WTC11 (cell line): ENCODE data around the gene TPBGL. TPM values are rescaled to one million over a fixed set of nuclear protein-coding genes. Genes with fewer than 3 reads are reported as not detected.

Source experiments
- ATAC-seq: fragments of 200-7000 bp; cut with Tn5 transposase; 2 replicates; pipeline ENCODE4 v1.10.0; 2021; ENCODE audit warnings: mild to moderate bottlenecking, moderate library complexity
- CTCF ChIA-PET: fragments of 300-600 bp; sonication (Branson Sonifier 250); formaldehyde crosslinking; loops from one replicate; lab custom pipeline; 2021; ENCODE audit warnings: antibody characterized with exemption; lab: Charles Lee
- POLR2A ChIA-PET: fragments of 350-600 bp; sonication (Branson Sonifier 250); formaldehyde crosslinking; loops from one replicate; lab custom pipeline; 2021; ENCODE audit warnings: antibody characterized with exemption; lab: Charles Lee
- DNase-seq: peaks from one replicate; pipeline ENCODE4 v3.0.0; 2021; ENCODE audit warnings: low spot score
- H3K27ac Mint-ChIP-seq: 2 replicates; pipeline ENCODE4 v1.8.0; 2021; ENCODE audit warnings: mixed read lengths
- H3K27me3 Mint-ChIP-seq: 2 replicates; pipeline ENCODE4 v1.8.0; 2021; ENCODE audit warnings: low read depth, mild to moderate bottlenecking, moderate library complexity, mixed read lengths
- H3K36me3 Mint-ChIP-seq: 2 replicates; pipeline ENCODE4 v1.8.0; 2021; ENCODE audit warnings: mixed read lengths
- H3K4me1 Mint-ChIP-seq: 2 replicates; pipeline ENCODE4 v1.8.0; 2022; ENCODE audit warnings: mixed read lengths
- H3K4me3 Mint-ChIP-seq: 2 replicates; pipeline ENCODE4 v1.8.0; 2021; ENCODE audit warnings: mild to moderate bottlenecking, moderate library complexity, mixed read lengths
- H3K9me3 Mint-ChIP-seq: 2 replicates; pipeline ENCODE4 v1.8.0; 2021; ENCODE audit warnings: mixed read lengths
- ATF3 ChIP-seq: sonication (generic); formaldehyde crosslinking; conservative IDR thresholded peaks from 2 replicates; pipeline ENCODE4 v1.8.1; 2022; ENCODE audit warnings: mild to moderate bottlenecking, missing genetic modification reagents
- CBFB ChIP-seq: sonication (generic); formaldehyde crosslinking; IDR thresholded peaks from 2 replicates; pipeline ENCODE4 v1.8.1; 2022; ENCODE audit warnings: mild to moderate bottlenecking, low read depth, missing genetic modification reagents
- CREB1 ChIP-seq: sonication (generic); formaldehyde crosslinking; IDR thresholded peaks from 2 replicates; pipeline ENCODE4 v1.8.0; 2023; ENCODE audit warnings: mild to moderate bottlenecking, missing genetic modification reagents
- ELF4 ChIP-seq: sonication (generic); formaldehyde crosslinking; IDR thresholded peaks from 2 replicates; pipeline ENCODE4 v1.8.1; 2022; ENCODE audit warnings: low read depth, mild to moderate bottlenecking, moderate library complexity, missing genetic modification reagents
- EMX1 ChIP-seq: fragments of 250-450 bp; sonication (Bioruptor Pico); IDR thresholded peaks from 2 replicates; pipeline ENCODE4 v1.8.0; 2021; ENCODE audit warnings: mild to moderate bottlenecking
- GRHL2 ChIP-seq: fragments of 250-450 bp; sonication (Bioruptor Pico); IDR thresholded peaks from 2 replicates; pipeline ENCODE4 v1.8.0; 2022; ENCODE audit warnings: mild to moderate bottlenecking, moderate library complexity; ENCODE audit not compliant: insufficient replicate concordance, severe bottlenecking
- HMGA2 ChIP-seq: fragments of 250-450 bp; sonication (Bioruptor Pico); IDR thresholded peaks from 2 replicates; pipeline ENCODE4 v1.4.0; 2021; ENCODE audit warnings: mild to moderate bottlenecking, moderate library complexity
- IRF2 ChIP-seq: sonication (generic); formaldehyde crosslinking; IDR thresholded peaks from 2 replicates; pipeline ENCODE4 v1.8.0; 2022; ENCODE audit warnings: low read depth, missing genetic modification reagents, borderline replicate concordance
- KAT7 ChIP-seq: sonication (generic); formaldehyde crosslinking; IDR thresholded peaks from 2 replicates; pipeline ENCODE4 v1.8.1; 2023; ENCODE audit warnings: missing genetic modification reagents, mild to moderate bottlenecking, borderline replicate concordance
- NFATC4 ChIP-seq: fragments of 250-450 bp; sonication (Bioruptor Pico); IDR thresholded peaks from 2 replicates; pipeline ENCODE4 v1.9.0; 2021; ENCODE audit warnings: mild to moderate bottlenecking
- SMAD4 ChIP-seq: sonication (generic); formaldehyde crosslinking; IDR thresholded peaks from 2 replicates; pipeline ENCODE4 v1.8.0; 2022; ENCODE audit warnings: mild to moderate bottlenecking, missing genetic modification reagents
- SOX15 ChIP-seq: fragments of 250-450 bp; sonication (Bioruptor Pico); IDR thresholded peaks from 2 replicates; pipeline ENCODE4 v1.9.0; 2021; ENCODE audit warnings: mild to moderate bottlenecking
- TEAD1 ChIP-seq: sonication (generic); formaldehyde crosslinking; IDR thresholded peaks from 2 replicates; pipeline ENCODE4 v1.8.0; 2022; ENCODE audit warnings: mild to moderate bottlenecking, missing genetic modification reagents
- TP53 ChIP-seq: sonication (generic); formaldehyde crosslinking; IDR thresholded peaks from 2 replicates; pipeline ENCODE4 v1.8.1; 2023; ENCODE audit warnings: mild to moderate bottlenecking, missing genetic modification reagents
- ZMAT4 ChIP-seq: fragments of 250-450 bp; sonication (Bioruptor Pico); IDR thresholded peaks from 2 replicates; pipeline ENCODE4 v1.9.0; 2021; ENCODE audit warnings: mild to moderate bottlenecking
- ZNF121 ChIP-seq: sonication (generic); formaldehyde crosslinking; IDR thresholded peaks from 2 replicates; pipeline ENCODE4 v1.8.0; 2023; ENCODE audit warnings: missing genetic modification reagents
- ZNF219 ChIP-seq: sonication (generic); formaldehyde crosslinking; IDR thresholded peaks from 2 replicates; pipeline ENCODE4 v1.8.0; 2023; ENCODE audit warnings: missing genetic modification reagents, mild to moderate bottlenecking, borderline replicate concordance
- ZNF317 ChIP-seq: sonication (generic); formaldehyde crosslinking; IDR thresholded peaks from 2 replicates; pipeline ENCODE4 v1.8.1; 2023; ENCODE audit warnings: low read depth, mild to moderate bottlenecking, moderate library complexity, missing genetic modification reagents, borderline replicate concordance
- ZNF423 ChIP-seq: fragments of 250-450 bp; sonication (Bioruptor Pico); IDR thresholded peaks from 2 replicates; pipeline ENCODE4 v2.1.2; 2022; ENCODE audit warnings: mild to moderate bottlenecking, moderate library complexity
- total RNA-seq: library from RNA; stranded (reverse); gene quantifications from 3 replicates; pipeline ENCODE4 v1.2.3, GENCODE V29; 2021
- TF ChIP-seq, protein P1 (sequence below): fragments of 250-450 bp; sonication (Bioruptor Pico); IDR thresholded peaks from 2 replicates; pipeline ENCODE4 v1.9.0; 2021; ENCODE audit warnings: mild to moderate bottlenecking
- TF ChIP-seq, protein P2 (sequence below): sonication (generic); formaldehyde crosslinking; IDR thresholded peaks from 2 replicates; pipeline ENCODE4 v1.8.1; 2023; ENCODE audit warnings: mild to moderate bottlenecking, missing genetic modification reagents
- TF ChIP-seq, protein P3 (sequence below): sonication (generic); formaldehyde crosslinking; IDR thresholded peaks from 2 replicates; pipeline ENCODE4 v1.8.0; 2023; ENCODE audit warnings: missing genetic modification reagents, mild to moderate bottlenecking, borderline replicate concordance
- TF ChIP-seq, protein P4 (sequence below): sonication (generic); formaldehyde crosslinking; IDR thresholded peaks from 2 replicates; pipeline ENCODE4 v1.8.1; 2022; ENCODE audit warnings: missing genetic modification reagents, borderline replicate concordance

Gene TPBGL
- total RNA-seq, 1 experiment from 2014 or later, result 0.37 TPM

DNA sequence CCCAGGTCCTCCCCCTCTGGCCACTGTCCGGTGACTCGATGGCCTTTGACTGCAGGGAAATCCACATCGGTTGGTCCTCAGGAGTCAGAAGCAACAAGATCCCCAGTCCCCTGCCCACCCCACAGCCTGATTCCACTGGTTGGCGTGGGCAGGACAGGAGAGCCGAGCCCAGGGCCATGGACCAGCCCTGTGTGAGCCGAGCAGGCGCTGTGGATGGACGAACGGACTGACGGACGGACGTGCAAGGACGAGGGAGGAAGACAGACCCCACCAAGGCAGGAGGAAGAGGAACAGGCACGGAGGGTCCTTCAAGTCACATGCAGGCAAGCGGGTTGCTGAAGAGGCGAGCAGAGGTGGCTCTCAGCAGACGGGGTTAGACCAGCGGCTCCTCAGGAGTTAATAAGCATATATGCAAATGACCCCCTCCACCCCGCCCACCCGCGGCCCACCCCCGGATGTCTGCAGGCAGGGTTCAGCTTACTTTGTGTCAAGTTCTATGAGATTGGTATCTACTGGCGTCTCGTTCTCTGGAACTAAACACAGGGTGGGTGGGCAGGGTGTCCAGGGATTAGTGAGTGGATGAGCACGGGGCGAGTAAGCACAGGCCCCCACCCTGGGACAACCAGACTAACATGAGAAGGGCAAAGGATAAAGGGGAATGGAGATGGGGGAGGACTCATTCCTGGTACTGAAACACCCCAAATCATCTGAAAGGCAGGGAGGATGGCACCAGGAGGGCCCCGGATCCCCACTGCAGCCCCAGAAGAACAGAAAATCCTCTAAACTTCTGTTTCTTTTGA lies 26.8 kb downstream of the TPBGL start:
- DNase-seq, result no peak
- Mint-ChIP-seq H3K27me3 (no peaks in the 10 kb centered on the region), H3K9me3 (no peaks in the 10 kb centered on the region), H3K4me3 (no peak overlapping the region), H3K27ac (no peak overlapping the region), H3K36me3 (peaks cover 24% of the 10 kb centered on the region), H3K4me1 (peaks cover 18% of the 10 kb centered on the region)
- ChIA-PET POLR2A (interaction anchor here (0.6 kb wide), 1 partner anchor 149 kb away, joined by 11 read pairs; no protein-coding TSS in a partner anchor), CTCF (interaction anchor here (0.6 to 1.5 kb wide), 5 partner anchors 13 to 158 kb away, joined by 3 to 7 read pairs (median 3); no protein-coding TSS in a partner anchor)
- no peak; the same call in 1 of the 2 replicates for ATAC-seq
- no peak for TF ChIP-seq EMX1
- no peak for TF ChIP-seq ZNF219 (CRISPR knock-in tag)
- TF ChIP-seq NFATC4 (CRISPR knock-in tag), result no peak
- no peak for TF ChIP-seq ZNF317 (CRISPR knock-in tag)
- no peak for TF ChIP-seq CBFB (CRISPR knock-in tag)
- no peak for TF ChIP-seq CREB1
- TF ChIP-seq ZNF121 (CRISPR knock-in tag), result no peak
- TF ChIP-seq TP53 (CRISPR knock-in tag), result no peak
- TF ChIP-seq, protein P1, sequence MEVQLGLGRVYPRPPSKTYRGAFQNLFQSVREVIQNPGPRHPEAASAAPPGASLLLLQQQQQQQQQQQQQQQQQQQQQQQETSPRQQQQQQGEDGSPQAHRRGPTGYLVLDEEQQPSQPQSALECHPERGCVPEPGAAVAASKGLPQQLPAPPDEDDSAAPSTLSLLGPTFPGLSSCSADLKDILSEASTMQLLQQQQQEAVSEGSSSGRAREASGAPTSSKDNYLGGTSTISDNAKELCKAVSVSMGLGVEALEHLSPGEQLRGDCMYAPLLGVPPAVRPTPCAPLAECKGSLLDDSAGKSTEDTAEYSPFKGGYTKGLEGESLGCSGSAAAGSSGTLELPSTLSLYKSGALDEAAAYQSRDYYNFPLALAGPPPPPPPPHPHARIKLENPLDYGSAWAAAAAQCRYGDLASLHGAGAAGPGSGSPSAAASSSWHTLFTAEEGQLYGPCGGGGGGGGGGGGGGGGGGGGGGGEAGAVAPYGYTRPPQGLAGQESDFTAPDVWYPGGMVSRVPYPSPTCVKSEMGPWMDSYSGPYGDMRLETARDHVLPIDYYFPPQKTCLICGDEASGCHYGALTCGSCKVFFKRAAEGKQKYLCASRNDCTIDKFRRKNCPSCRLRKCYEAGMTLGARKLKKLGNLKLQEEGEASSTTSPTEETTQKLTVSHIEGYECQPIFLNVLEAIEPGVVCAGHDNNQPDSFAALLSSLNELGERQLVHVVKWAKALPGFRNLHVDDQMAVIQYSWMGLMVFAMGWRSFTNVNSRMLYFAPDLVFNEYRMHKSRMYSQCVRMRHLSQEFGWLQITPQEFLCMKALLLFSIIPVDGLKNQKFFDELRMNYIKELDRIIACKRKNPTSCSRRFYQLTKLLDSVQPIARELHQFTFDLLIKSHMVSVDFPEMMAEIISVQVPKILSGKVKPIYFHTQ (CRISPR knock-in tag), result no peak
- no peak for TF ChIP-seq ZNF423 (CRISPR knock-in tag)
- TF ChIP-seq, protein P2, sequence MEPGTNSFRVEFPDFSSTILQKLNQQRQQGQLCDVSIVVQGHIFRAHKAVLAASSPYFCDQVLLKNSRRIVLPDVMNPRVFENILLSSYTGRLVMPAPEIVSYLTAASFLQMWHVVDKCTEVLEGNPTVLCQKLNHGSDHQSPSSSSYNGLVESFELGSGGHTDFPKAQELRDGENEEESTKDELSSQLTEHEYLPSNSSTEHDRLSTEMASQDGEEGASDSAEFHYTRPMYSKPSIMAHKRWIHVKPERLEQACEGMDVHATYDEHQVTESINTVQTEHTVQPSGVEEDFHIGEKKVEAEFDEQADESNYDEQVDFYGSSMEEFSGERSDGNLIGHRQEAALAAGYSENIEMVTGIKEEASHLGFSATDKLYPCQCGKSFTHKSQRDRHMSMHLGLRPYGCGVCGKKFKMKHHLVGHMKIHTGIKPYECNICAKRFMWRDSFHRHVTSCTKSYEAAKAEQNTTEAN (CRISPR knock-in tag), result no peak
- no peak for TF ChIP-seq IRF2 (CRISPR knock-in tag)
- no peak for TF ChIP-seq SMAD4 (CRISPR knock-in tag)
- TF ChIP-seq ATF3 (CRISPR knock-in tag), result no peak

DNA sequence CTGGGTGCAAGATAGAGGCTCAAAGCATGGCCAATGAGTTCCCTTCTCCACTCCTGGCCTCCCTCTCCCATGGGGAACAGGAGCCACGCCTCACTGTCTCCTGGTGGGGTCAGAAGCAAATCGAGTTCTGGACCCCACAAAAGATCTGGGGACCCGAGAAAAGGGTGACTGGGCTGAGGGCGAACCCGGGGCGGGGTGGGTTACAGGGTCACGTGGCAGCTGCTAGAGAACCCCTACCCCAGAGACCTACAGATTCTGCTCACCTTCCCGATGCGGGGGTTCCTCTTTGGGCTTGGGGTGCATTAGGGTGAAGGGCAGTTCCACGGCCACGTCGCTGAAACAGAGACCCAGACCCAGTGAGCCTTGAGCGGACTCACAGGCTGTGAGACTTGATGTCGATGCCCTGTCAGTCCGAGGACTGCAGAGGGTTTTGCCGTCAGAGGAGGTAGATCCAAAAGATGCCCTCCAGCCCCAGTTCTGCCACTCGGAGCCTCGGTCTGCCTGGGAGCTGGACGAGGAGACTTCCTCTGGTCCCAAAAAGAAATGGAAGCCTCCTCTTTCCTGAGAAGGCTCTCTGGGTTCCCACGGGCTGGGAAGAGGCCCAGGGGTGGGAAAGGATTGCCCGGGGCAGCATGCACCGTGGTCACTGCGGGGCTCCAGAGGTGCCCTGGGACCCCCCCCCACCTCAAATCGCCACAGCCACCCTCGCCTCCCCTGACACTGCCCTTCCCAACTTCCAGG lies 28.2 kb downstream of the TPBGL start:
- TF ChIP-seq TEAD1 (no peak), ZMAT4 (no peak), HMGA2 (no peak), ELF4 (CRISPR knock-in tag) (no peak), GRHL2 (CRISPR knock-in tag) (no peak), SOX15 (CRISPR knock-in tag) (no peak), EMX1 (no peak), KAT7 (CRISPR knock-in tag) (no peak)
- TF ChIP-seq, protein P3, sequence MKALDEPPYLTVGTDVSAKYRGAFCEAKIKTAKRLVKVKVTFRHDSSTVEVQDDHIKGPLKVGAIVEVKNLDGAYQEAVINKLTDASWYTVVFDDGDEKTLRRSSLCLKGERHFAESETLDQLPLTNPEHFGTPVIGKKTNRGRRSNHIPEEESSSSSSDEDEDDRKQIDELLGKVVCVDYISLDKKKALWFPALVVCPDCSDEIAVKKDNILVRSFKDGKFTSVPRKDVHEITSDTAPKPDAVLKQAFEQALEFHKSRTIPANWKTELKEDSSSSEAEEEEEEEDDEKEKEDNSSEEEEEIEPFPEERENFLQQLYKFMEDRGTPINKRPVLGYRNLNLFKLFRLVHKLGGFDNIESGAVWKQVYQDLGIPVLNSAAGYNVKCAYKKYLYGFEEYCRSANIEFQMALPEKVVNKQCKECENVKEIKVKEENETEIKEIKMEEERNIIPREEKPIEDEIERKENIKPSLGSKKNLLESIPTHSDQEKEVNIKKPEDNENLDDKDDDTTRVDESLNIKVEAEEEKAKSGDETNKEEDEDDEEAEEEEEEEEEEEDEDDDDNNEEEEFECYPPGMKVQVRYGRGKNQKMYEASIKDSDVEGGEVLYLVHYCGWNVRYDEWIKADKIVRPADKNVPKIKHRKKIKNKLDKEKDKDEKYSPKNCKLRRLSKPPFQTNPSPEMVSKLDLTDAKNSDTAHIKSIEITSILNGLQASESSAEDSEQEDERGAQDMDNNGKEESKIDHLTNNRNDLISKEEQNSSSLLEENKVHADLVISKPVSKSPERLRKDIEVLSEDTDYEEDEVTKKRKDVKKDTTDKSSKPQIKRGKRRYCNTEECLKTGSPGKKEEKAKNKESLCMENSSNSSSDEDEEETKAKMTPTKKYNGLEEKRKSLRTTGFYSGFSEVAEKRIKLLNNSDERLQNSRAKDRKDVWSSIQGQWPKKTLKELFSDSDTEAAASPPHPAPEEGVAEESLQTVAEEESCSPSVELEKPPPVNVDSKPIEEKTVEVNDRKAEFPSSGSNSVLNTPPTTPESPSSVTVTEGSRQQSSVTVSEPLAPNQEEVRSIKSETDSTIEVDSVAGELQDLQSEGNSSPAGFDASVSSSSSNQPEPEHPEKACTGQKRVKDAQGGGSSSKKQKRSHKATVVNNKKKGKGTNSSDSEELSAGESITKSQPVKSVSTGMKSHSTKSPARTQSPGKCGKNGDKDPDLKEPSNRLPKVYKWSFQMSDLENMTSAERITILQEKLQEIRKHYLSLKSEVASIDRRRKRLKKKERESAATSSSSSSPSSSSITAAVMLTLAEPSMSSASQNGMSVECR (CRISPR knock-in tag), result no peak
- TF ChIP-seq, protein P4, sequence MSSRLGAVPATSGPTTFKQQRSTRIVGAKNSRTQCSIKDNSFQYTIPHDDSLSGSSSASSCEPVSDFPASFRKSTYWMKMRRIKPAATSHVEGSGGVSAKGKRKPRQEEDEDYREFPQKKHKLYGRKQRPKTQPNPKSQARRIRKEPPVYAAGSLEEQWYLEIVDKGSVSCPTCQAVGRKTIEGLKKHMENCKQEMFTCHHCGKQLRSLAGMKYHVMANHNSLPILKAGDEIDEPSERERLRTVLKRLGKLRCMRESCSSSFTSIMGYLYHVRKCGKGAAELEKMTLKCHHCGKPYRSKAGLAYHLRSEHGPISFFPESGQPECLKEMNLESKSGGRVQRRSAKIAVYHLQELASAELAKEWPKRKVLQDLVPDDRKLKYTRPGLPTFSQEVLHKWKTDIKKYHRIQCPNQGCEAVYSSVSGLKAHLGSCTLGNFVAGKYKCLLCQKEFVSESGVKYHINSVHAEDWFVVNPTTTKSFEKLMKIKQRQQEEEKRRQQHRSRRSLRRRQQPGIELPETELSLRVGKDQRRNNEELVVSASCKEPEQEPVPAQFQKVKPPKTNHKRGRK, result no peak
- POLR2A ChIA-PET, result interaction anchor here (0.6 kb wide), 2 partner anchors 264 to 776 kb away, joined by 3 to 8 read pairs; no protein-coding TSS in a partner anchor
- Mint-ChIP-seq H3K4me3 (no peak overlapping the region), H3K27ac (no peak overlapping the region), H3K9me3 (no peaks in the 10 kb centered on the region), H3K36me3 (peaks cover 24% of the 10 kb centered on the region), H3K27me3 (no peaks in the 10 kb centered on the region), H3K4me1 (peaks cover 10% of the 10 kb centered on the region)
- no peak for DNase-seq
- ATAC-seq, result no peak
- CTCF ChIA-PET, result interaction anchor here (1.3 to 4.4 kb wide), 3 partner anchors 20 to 157 kb away, joined by 5 to 25 read pairs (median 14); no protein-coding TSS in a partner anchor
